GM18519 (cell line): ENCODE data around the gene KIRREL3.

Experiments used
- ATAC-seq: cut with Tn5 transposase; IDR thresholded peaks from one replicate; pipeline ENCODE4 v1.9.1; 2021; ENCODE audit warnings: mild to moderate bottlenecking, moderate library complexity; ENCODE audit not compliant: unreplicated experiment, low FRiP score

KIRREL3 gene

GRCh38 chr11:126560221-126560620, 440.3 kb downstream of the KIRREL3 start:
- no peak for ATAC-seq

- ATAC-seq, result no peak
Observed at GRCh38 chr11:126548581-126549550, 451.7 kb downstream of the KIRREL3 start.

GRCh38 chr11:126547691-126548090, 452.9 kb downstream of the KIRREL3 start:
- no peak for ATAC-seq

- no peak for ATAC-seq
Observed at GRCh38 chr11:126547161-126547560, 453.4 kb downstream of the KIRREL3 start.

- ATAC-seq, result no peak
Observed at GRCh38 chr11:126546694-126547093, 453.9 kb downstream of the KIRREL3 start.

GRCh38 chr11:126546191-126546590, 454.4 kb downstream of the KIRREL3 start:
- ATAC-seq, result no peak

- ATAC-seq, result no peak
Observed at GRCh38 chr11:126545057-126545555, 455.5 kb downstream of the KIRREL3 start.

GRCh38 chr11:126544108-126545056, 456.2 kb downstream of the KIRREL3 start:
- ATAC-seq, result no peak

- ATAC-seq, result no peak
Observed at GRCh38 chr11:126543691-126544090, 456.9 kb downstream of the KIRREL3 start.

- no peak for ATAC-seq
Observed at GRCh38 chr11:126542334-126543015, 458.1 kb downstream of the KIRREL3 start.

- no peak for ATAC-seq
Observed at GRCh38 chr11:126538071-126538470, 462.5 kb downstream of the KIRREL3 start.

- ATAC-seq, result no peak
Observed at GRCh38 chr11:126537492-126537891, 463.1 kb downstream of the KIRREL3 start.

- no peak for ATAC-seq
Observed at GRCh38 chr11:126534141-126534805, 466.3 kb downstream of the KIRREL3 start.

- ATAC-seq, result no peak
Observed at GRCh38 chr11:126533560-126533959, 467.0 kb downstream of the KIRREL3 start.

- no peak for ATAC-seq
Observed at GRCh38 chr11:126530416-126530815, 470.2 kb downstream of the KIRREL3 start.

- no peak for ATAC-seq
Observed at GRCh38 chr11:126529037-126529436, 471.5 kb downstream of the KIRREL3 start.

GRCh38 chr11:126528075-126528474, 472.5 kb downstream of the KIRREL3 start:
- no peak for ATAC-seq

GRCh38 chr11:126527651-126528050, 472.9 kb downstream of the KIRREL3 start:
- no peak for ATAC-seq

GRCh38 chr11:126526471-126526870, 474.1 kb downstream of the KIRREL3 start:
- no peak for ATAC-seq

GRCh38 chr11:126525702-126526101, 474.9 kb downstream of the KIRREL3 start:
- ATAC-seq, result no peak
